Endothelial cell of umbilical vein (primary cell): ENCODE results near the gene RHEBL1. TPM values are rescaled to one million over a fixed set of nuclear protein-coding genes. Genes with fewer than 3 reads are reported as not detected.

ENCODE experiments used
- BruUV-seq: library from RNA; stranded (reverse); fragments of 400-500 nt; replicated peaks from 2 replicates; lab custom pipeline; 2021; lab: Mats Ljungman, UMichigan
- CTCF ChIA-PET: fragments of 300-600, 350-600 bp; sonication (Branson Sonifier 250); formaldehyde crosslinking; loops from one replicate; lab custom pipeline; 2021; ENCODE audit warnings: antibody characterized with exemption, inconsistent platforms; lab: Charles Lee
- POLR2A ChIA-PET: fragments of 300-600, 350-600 bp; sonication (Branson Sonifier 250); formaldehyde crosslinking; loops from one replicate; lab custom pipeline; 2021; ENCODE audit warnings: antibody characterized with exemption, inconsistent platforms; lab: Charles Lee
- DNase-seq: peaks from one replicate; pipeline ENCODE4 v3.0.0-alpha.2; 2011; ENCODE audit warnings: low read depth, low spot score
- FAIRE-seq: peaks from 2 replicates; lab custom pipeline; 2011; peaks lifted over from hg19 to GRCh38; lab: Jason Lieb, UNC
- H2AFZ ChIP-seq: 2 replicates; pipeline ENCODE4 v1.6.0; 2012; ENCODE audit warnings: low read depth, low read length, control low read depth, inconsistent platforms
- H3K27ac ChIP-seq: 2 replicates; pipeline ENCODE4 v1.5.1; 2011; ENCODE audit warnings: low read depth, mild to moderate bottlenecking, control low read depth, low read length, moderate library complexity; ENCODE audit not compliant: insufficient read depth
- H3K27me3 ChIP-seq, 2 experiments: 2 replicates each; pipeline versions ENCODE4 v1.6.0 to v1.6.1; 2011; ENCODE audit warnings: low read length in 2 of 2, mixed read lengths in 1 of 2; ENCODE audit not compliant: control insufficient read depth in 2 of 2, insufficient read depth in 2 of 2
- H3K36me3 ChIP-seq, 2 experiments: 2 replicates in 1 of 2; 3 replicates in 1 of 2; pipeline ENCODE4 v1.5.1; 2011; ENCODE audit warnings: low read length in 2 of 2, mild to moderate bottlenecking in 1 of 2, moderate library complexity in 1 of 2; ENCODE audit not compliant: control insufficient read depth in 2 of 2, insufficient read depth in 2 of 2; ENCODE audit errors: extremely low read depth in 1 of 2
- H3K4me1 ChIP-seq: 3 replicates; pipeline ENCODE4 v1.5.1; 2011; ENCODE audit warnings: mild to moderate bottlenecking, low read length; ENCODE audit not compliant: control insufficient read depth, insufficient read depth; ENCODE audit errors: extremely low read depth
- H3K4me2 ChIP-seq: 2 replicates; pipeline ENCODE4 v1.6.1; 2011; ENCODE audit warnings: low read length, control low read depth, mixed read lengths; ENCODE audit not compliant: insufficient read depth
- H3K4me3 ChIP-seq, 3 experiments: fragments of 200-600 bp in 1 of 3; sonication (generic), shearing (Covaris generic) in 1 of 3; replicated peaks in 1 of 3; 2 replicates each; pipeline ENCODE4 v1.5.1; 2011 to 2016; ENCODE audit warnings: control low read depth in 3 of 3, low read length in 3 of 3, mild to moderate bottlenecking in 2 of 3, inconsistent platforms in 1 of 3, low read depth in 1 of 3, moderate library complexity in 1 of 3; ENCODE audit not compliant: insufficient read depth in 1 of 3
- H3K79me2 ChIP-seq: 2 replicates; pipeline ENCODE4 v1.6.0; 2012; ENCODE audit warnings: low read length, inconsistent platforms; ENCODE audit not compliant: control insufficient read depth, insufficient read depth
- H3K9ac ChIP-seq: replicated peaks from 2 replicates; pipeline ENCODE3; 2011; ENCODE audit warnings: low read length, control low read depth; ENCODE audit not compliant: insufficient read depth; ENCODE audit errors: extremely low read depth
- H3K9me1 ChIP-seq: replicated peaks from 3 replicates; pipeline ENCODE4 v1.6.0; 2011; ENCODE audit warnings: mild to moderate bottlenecking, low read length; ENCODE audit not compliant: control insufficient read depth, insufficient read depth; ENCODE audit errors: extremely low read depth
- H3K9me3 ChIP-seq: replicated peaks from 2 replicates; pipeline ENCODE4 v1.5.1; 2012; ENCODE audit warnings: low read length, inconsistent platforms; ENCODE audit not compliant: control insufficient read depth, insufficient read depth
- H4K20me1 ChIP-seq: replicated peaks from 2 replicates; pipeline ENCODE3; 2011; ENCODE audit warnings: mild to moderate bottlenecking, low read length; ENCODE audit not compliant: control insufficient read depth, insufficient read depth; ENCODE audit errors: extremely low read depth
- EZH2 ChIP-seq: IDR thresholded peaks from 2 replicates; pipeline ENCODE4 v1.6.1; 2012; ENCODE audit warnings: borderline replicate concordance, low read depth, mild to moderate bottlenecking, moderate library complexity, low read length, inconsistent platforms; ENCODE audit not compliant: severe bottlenecking
- FOS ChIP-seq: IDR thresholded peaks from 2 replicates; pipeline ENCODE4 v1.6.1; 2011; ENCODE audit warnings: mild to moderate bottlenecking, low read length, moderate library complexity, borderline replicate concordance; ENCODE audit not compliant: insufficient read depth
- GATA2 ChIP-seq: IDR thresholded peaks from 2 replicates; pipeline ENCODE4 v1.7.0; 2011; ENCODE audit warnings: low read depth, mild to moderate bottlenecking, moderate library complexity, mixed read lengths, low read length; ENCODE audit not compliant: insufficient read length, insufficient read depth
- JUN ChIP-seq: IDR thresholded peaks from 2 replicates; pipeline ENCODE4 v1.6.1; 2011; ENCODE audit warnings: borderline replicate concordance, low read depth; ENCODE audit not compliant: insufficient read length, insufficient read depth
- MYC ChIP-seq: IDR thresholded peaks from one replicate; pipeline ENCODE4 v1.6.1; 2011; ENCODE audit warnings: mild to moderate bottlenecking, low read depth, low read length
- POLR2AphosphoS5 ChIP-seq: IDR thresholded peaks from 2 replicates; pipeline ENCODE4 v1.6.1; 2012; ENCODE audit warnings: low read depth, mild to moderate bottlenecking, control low read depth, low read length, moderate library complexity; ENCODE audit not compliant: insufficient read depth
- dilution Hi-C: fragments of 300-500 bp; cut with MboI; formaldehyde crosslinking; loops from one replicate; pipeline ENCODE4 v1.15.0; 2019; ENCODE audit warnings: low sequenced_read_pairs; ENCODE audit not compliant: extremely low pct_ligation_motif_present
- intact Hi-C: fragments of 100-400 bp; cut with micrococcal nuclease; formaldehyde crosslinking; loops from one replicate; pipeline ENCODE4 v1.10.0; 2022
- polyA plus RNA-seq, 4 experiments: library from polyadenylated mRNA; depleted of rRNA in 3 of 4; stranded (reverse) in 3 of 4; unstranded in 1 of 4; fragments of >200 nt; gene quantifications; 2 replicates each; pipeline versions ENCODE4 v1.2.1 to v1.2.3, GENCODE V29; 2011 to 2012; ENCODE audit warnings: missing spikeins in 1 of 4
- total RNA-seq: library from RNA; stranded (reverse); gene quantifications from 2 replicates; pipeline ENCODE4 v1.2.3, GENCODE V29; 2021
- TF ChIP-seq, protein P1 (sequence below), 2 donors: IDR thresholded peaks; 1 replicate in 1 of 2; 2 replicates in 1 of 2; pipeline ENCODE4 v1.5.1; 2011; ENCODE audit warnings: low read length in 2 of 2, mild to moderate bottlenecking in 2 of 2, moderate library complexity in 2 of 2, control low read depth in 1 of 2, inconsistent platforms in 1 of 2, low read depth in 1 of 2; ENCODE audit not compliant: insufficient read depth in 1 of 2; ENCODE audit errors: extremely low read depth in 1 of 2
- TF ChIP-seq, protein P2 (sequence below): IDR thresholded peaks from 2 replicates; pipeline ENCODE4 v1.6.1; 2011; ENCODE audit not compliant: insufficient read depth, insufficient read length

The RHEBL1 gene
- total and polyA plus RNA-seq, 2 donors (not counting 3 experiments of a cell fraction or from before 2014, with no cell fraction given): 2.6 to 2.7 TPM

DNA sequence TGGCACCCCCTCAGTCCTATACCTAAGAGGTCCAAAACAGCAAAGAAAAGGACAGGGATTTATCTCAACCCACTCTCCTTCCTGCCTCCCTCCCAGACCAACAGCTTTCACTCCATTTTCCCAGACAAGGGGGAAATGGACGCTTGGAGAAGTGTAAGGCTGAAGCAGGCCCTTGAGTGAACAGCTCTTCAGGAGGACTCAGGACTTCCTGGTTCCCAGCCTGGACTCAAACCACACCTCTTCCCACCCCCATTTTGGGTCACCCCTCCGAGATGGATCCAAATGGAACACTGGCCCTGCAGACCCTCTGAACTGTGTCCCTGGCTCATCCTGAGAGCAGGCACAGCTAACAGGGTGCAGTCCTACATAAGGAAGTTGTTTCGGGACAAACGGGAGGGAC, 11.9 kb downstream of the RHEBL1 start:
- intact Hi-C loops: no loop called here
- TF ChIP-seq EZH2 (no peak), GATA2 (no peak), MYC (no peak), JUN (no peak), POLR2AphosphoS5 (no peak), FOS (no peak)
- TF ChIP-seq, protein P1, sequence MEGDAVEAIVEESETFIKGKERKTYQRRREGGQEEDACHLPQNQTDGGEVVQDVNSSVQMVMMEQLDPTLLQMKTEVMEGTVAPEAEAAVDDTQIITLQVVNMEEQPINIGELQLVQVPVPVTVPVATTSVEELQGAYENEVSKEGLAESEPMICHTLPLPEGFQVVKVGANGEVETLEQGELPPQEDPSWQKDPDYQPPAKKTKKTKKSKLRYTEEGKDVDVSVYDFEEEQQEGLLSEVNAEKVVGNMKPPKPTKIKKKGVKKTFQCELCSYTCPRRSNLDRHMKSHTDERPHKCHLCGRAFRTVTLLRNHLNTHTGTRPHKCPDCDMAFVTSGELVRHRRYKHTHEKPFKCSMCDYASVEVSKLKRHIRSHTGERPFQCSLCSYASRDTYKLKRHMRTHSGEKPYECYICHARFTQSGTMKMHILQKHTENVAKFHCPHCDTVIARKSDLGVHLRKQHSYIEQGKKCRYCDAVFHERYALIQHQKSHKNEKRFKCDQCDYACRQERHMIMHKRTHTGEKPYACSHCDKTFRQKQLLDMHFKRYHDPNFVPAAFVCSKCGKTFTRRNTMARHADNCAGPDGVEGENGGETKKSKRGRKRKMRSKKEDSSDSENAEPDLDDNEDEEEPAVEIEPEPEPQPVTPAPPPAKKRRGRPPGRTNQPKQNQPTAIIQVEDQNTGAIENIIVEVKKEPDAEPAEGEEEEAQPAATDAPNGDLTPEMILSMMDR (IDR thresholded peaks at IDR 0.05; ENCODE audit: extremely low read depth in 1 of 2, insufficient read depth in 1 of 2, low read depth in 1 of 2, low read length in 2 of 2): no peak
- TF ChIP-seq, protein P2, sequence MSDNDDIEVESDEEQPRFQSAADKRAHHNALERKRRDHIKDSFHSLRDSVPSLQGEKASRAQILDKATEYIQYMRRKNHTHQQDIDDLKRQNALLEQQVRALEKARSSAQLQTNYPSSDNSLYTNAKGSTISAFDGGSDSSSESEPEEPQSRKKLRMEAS: no peak
- no TSS peak for BruUV-seq
- FAIRE-seq: peak; percentile 81
- CTCF ChIA-PET: interaction anchor here (1.2 to 3.1 kb wide), 6 partner anchors 9 to 63 kb away, joined by 3 to 10 read pairs (median 6); partner anchors contain the start of gene LMBR1L
- Histone ChIP-seq H3K9me1 (no peaks in the 10 kb centered on the region), H2AFZ (no peak overlapping the region), H3K9ac (peak overlapping the region; percentile 47), H3K27me3 (no peaks in the 10 kb centered on the region), H3K79me2 (peaks cover 80% of the 10 kb centered on the region), H3K4me2 (peak overlapping the region; percentile 96), H3K4me1 (peaks cover 39% of the 10 kb centered on the region), H3K27ac (no peak overlapping the region), H3K9me3 (no peaks in the 10 kb centered on the region), H4K20me1 (peaks cover 7% of the 10 kb centered on the region), H3K4me3 (peak overlapping the region; percentile 73 to 97 (median 77)), H3K36me3 (peaks cover 18 to 23% of the 10 kb centered on the region in 2 experiments)
- POLR2A ChIA-PET: interaction anchor here (0.6 to 2.2 kb wide), 4 partner anchors 12 to 136 kb away, joined by 3 to 6 read pairs (median 4); partner anchors contain the start of genes RHEBL1 and TUBA1B
- dilution Hi-C loops: no loop called here
- peak; percentile 40 for DNase-seq
